A549 (cell line): Measurements from ENCODE around the gene CALU. TPM values are rescaled to one million over a fixed set of nuclear protein-coding genes. Genes with fewer than 3 reads are reported as not detected.

Source experiments
- ATAC-seq, 2 experiments: fragments of 200-7000 bp in 1 of 2; fragments of >200 bp in 1 of 2; cut with Nextera tagmentation in 1 of 2; cut with Tn5 transposase in 1 of 2; 3 replicates each; pipeline versions ENCODE4 v1.8.0 to v1.9.1; 2018 to 2020; ENCODE audit warnings: mild to moderate bottlenecking in 1 of 2, moderate library complexity in 1 of 2
- CTCF ChIA-PET: fragments of 300-600 bp; sonication (Branson Sonifier 250); formaldehyde crosslinking; extraction: SDS; loops from one replicate; lab custom pipeline; 2021; ENCODE audit warnings: antibody characterized with exemption, inconsistent platforms; lab: Yijun Ruan, JAX
- POLR2A ChIA-PET: fragments of 350-600 bp; formaldehyde crosslinking; extraction: SDS; loops from one replicate; lab custom pipeline; 2021; ENCODE audit warnings: antibody characterized with exemption, inconsistent platforms; lab: Yijun Ruan, JAX
- DNase-seq, 2 experiments: peaks; one replicate each; pipeline versions ENCODE4 v3.0.0 to v3.0.0-alpha.2; 2011 to 2016; ENCODE audit warnings: low read depth in 1 of 2, low spot score in 1 of 2
- FAIRE-seq: peaks from 2 replicates; lab custom pipeline; 2011; peaks lifted over from hg19 to GRCh38; lab: Jason Lieb, UNC
- H3K27ac ChIP-seq, 2 experiments: fragments of >200 bp; sonication (Bioruptor Twin); formaldehyde crosslinking; 3 replicates each; pipeline ENCODE4 v1.5.1; 2016 to 2017
- H3K4me1 ChIP-seq: fragments of >200 bp; sonication (Bioruptor Twin); formaldehyde crosslinking; 3 replicates; pipeline ENCODE4 v1.6.1; 2016
- H3K4me2 ChIP-seq: fragments of >200 bp; sonication (Bioruptor Twin); formaldehyde crosslinking; 3 replicates; pipeline ENCODE4 v1.6.1; 2016
- H3K4me3 ChIP-seq: fragments of >200 bp; sonication (Bioruptor Twin); formaldehyde crosslinking; 3 replicates; pipeline ENCODE4 v1.5.1; 2016
- H3K9me3 ChIP-seq: fragments of >200 bp; sonication (Bioruptor Twin); formaldehyde crosslinking; 3 replicates; pipeline ENCODE4 v1.6.1; 2016
- ATOH8 ChIP-seq: fragments of 250-450 bp; sonication (Bioruptor Pico); IDR thresholded peaks from 2 replicates; pipeline ENCODE4 v1.5.0; 2020; ENCODE audit warnings: low read depth, mild to moderate bottlenecking, moderate library complexity
- CBX8 ChIP-seq: fragments of 200-600 bp; sonication (generic); IDR thresholded peaks from 2 replicates; pipeline ENCODE4 v1.6.1; 2016
- CEBPB ChIP-seq, 2 experiments: fragments of >200 bp in 1 of 2; sonication (Bioruptor Twin) in 1 of 2; formaldehyde crosslinking in 1 of 2; IDR thresholded peaks; 2 replicates each; pipeline ENCODE4 v1.6.1; 2012 to 2016
- CHD2 ChIP-seq: fragments of 150-350 bp; IDR thresholded peaks from 2 replicates; pipeline ENCODE4 v1.6.1; 2014; ENCODE audit warnings: low read length; ENCODE audit not compliant: partially characterized antibody
- FOSB ChIP-seq: fragments of 250-450 bp; sonication (Bioruptor Pico); IDR thresholded peaks from 2 replicates; pipeline ENCODE4 v1.5.0; 2020; ENCODE audit warnings: mild to moderate bottlenecking, moderate library complexity
- GATA3 ChIP-seq: IDR thresholded peaks from 2 replicates; pipeline ENCODE4 v1.6.1; 2012; ENCODE audit warnings: borderline replicate concordance
- HDAC2 ChIP-seq: fragments of 200-600 bp; sonication (generic); IDR thresholded peaks from 2 replicates; pipeline ENCODE4 v1.6.1; 2016
- HES2 ChIP-seq: fragments of >200 bp; sonication (Bioruptor Twin); formaldehyde crosslinking; IDR thresholded peaks from 2 replicates; pipeline ENCODE4 v1.6.1; 2016
- HEYL ChIP-seq: fragments of 250-450 bp; sonication (Bioruptor Pico); IDR thresholded peaks from 2 replicates; pipeline ENCODE4 v1.8.0; 2021; ENCODE audit warnings: mild to moderate bottlenecking, moderate library complexity
- HOXA7 ChIP-seq: fragments of 250-450 bp; sonication (Bioruptor Pico); IDR thresholded peaks from 2 replicates; pipeline ENCODE4 v1.5.0; 2020; ENCODE audit warnings: mild to moderate bottlenecking, moderate library complexity
- HOXB13 ChIP-seq: fragments of 250-450 bp; sonication (Bioruptor Pico); IDR thresholded peaks from 2 replicates; pipeline ENCODE4 v1.5.0; 2020; ENCODE audit warnings: low read depth, mild to moderate bottlenecking, moderate library complexity
- JUNB ChIP-seq: fragments of >200 bp; sonication (Bioruptor Twin); formaldehyde crosslinking; IDR thresholded peaks from 2 replicates; pipeline ENCODE4 v1.6.1; 2016
- KDM1A ChIP-seq: fragments of 200-600 bp; sonication (generic); IDR thresholded peaks from 2 replicates; pipeline ENCODE4 v1.6.1; 2016; ENCODE audit warnings: low read depth, mild to moderate bottlenecking
- MAZ ChIP-seq: fragments of 150-350 bp; IDR thresholded peaks from 2 replicates; pipeline ENCODE4 v1.6.1; 2014; ENCODE audit warnings: antibody characterized with exemption, low read depth, low read length, borderline replicate concordance
- NR3C1 ChIP-seq: fragments of >200 bp; sonication (Bioruptor Twin); formaldehyde crosslinking; IDR thresholded peaks from 3 replicates; pipeline ENCODE4 v1.6.1; 2017
- PBX3 ChIP-seq: IDR thresholded peaks from 2 replicates; pipeline ENCODE4 v1.6.1; 2012
- PHF8 ChIP-seq: fragments of 200-600 bp; sonication (generic); IDR thresholded peaks from 2 replicates; pipeline ENCODE4 v1.6.1; 2016; ENCODE audit warnings: low read depth, mild to moderate bottlenecking, antibody characterized with exemption, moderate library complexity, borderline replicate concordance
- RAD21 ChIP-seq, 2 experiments: fragments of >200 bp in 1 of 2; sonication (Bioruptor Twin) in 1 of 2; formaldehyde crosslinking in 1 of 2; IDR thresholded peaks in 1 of 2; conservative IDR thresholded peaks in 1 of 2; 2 replicates in 1 of 2; 3 replicates in 1 of 2; pipeline ENCODE4 v1.6.1; 2012 to 2018; ENCODE audit warnings: inconsistent platforms in 1 of 2
- RCOR1 ChIP-seq: fragments of 150-350 bp; IDR thresholded peaks from 2 replicates; pipeline ENCODE4 v1.6.1; 2014; ENCODE audit warnings: antibody characterized with exemption, low read length, low read depth
- RNF2 ChIP-seq: fragments of 200-600 bp; sonication (generic); IDR thresholded peaks from 2 replicates; pipeline ENCODE4 v1.6.1; 2016; ENCODE audit warnings: low read depth, mild to moderate bottlenecking, antibody characterized with exemption, moderate library complexity, borderline replicate concordance
- TFCP2L1 ChIP-seq: fragments of 250-450 bp; sonication (Bioruptor Pico); IDR thresholded peaks from 2 replicates; pipeline ENCODE4 v1.5.0; 2021; ENCODE audit warnings: mild to moderate bottlenecking
- ZC3H11A ChIP-seq: fragments of 450-650 bp; IDR thresholded peaks from 2 replicates; pipeline ENCODE4 v1.6.1; 2014; ENCODE audit warnings: antibody characterized with exemption, mild to moderate bottlenecking
- WGBS: methylation state at CpG from one replicate; pipeline ENCODE4 v1.1.6; 2017; ENCODE audit errors: missing lambda C conversion rate; 5-methylcytosine and 5-hydroxymethylcytosine counted together
- polyA plus RNA-seq, 4 experiments: library from polyadenylated mRNA; depleted of rRNA in 3 of 4; stranded (reverse); fragments of >200 nt; fragmentation: RNase III in 1 of 4; extraction: RNeasy Plus Mini Kit Qiagen cat#74134 plus additional on column Dnase treatment in 1 of 4; gene quantifications; 2 replicates in 3 of 4; 3 replicates in 1 of 4; pipeline ENCODE4 v1.2.3, GENCODE V29; 2011 to 2017
- TF ChIP-seq, protein P1 (sequence below): fragments of >200 bp; sonication (Bioruptor Twin); formaldehyde crosslinking; IDR thresholded peaks from 3 replicates; pipeline ENCODE4 v1.5.1; 2016

The CALU gene
- polyA plus RNA-seq, 2 of the 4 experiments (the other 2 are of a cell fraction) = 192 to 233 TPM

GRCh38 chr7:128699196-128699712 lies 39.9 kb upstream of the CALU start:
- POLR2A ChIA-PET = no interaction called here
- Histone ChIP-seq H3K4me3 (no peak overlapping the region), H3K4me2 (no peak overlapping the region)
- ATAC-seq = no peak
- TF ChIP-seq ZC3H11A (no peak), NR3C1 (no peak), HOXA7 (CRISPR knock-in tag) (no peak), JUNB (no peak), GATA3 (no peak), PBX3 (no peak), HDAC2 (no peak), KDM1A (no peak), CBX8 (no peak), HEYL (no peak)
- TF ChIP-seq, protein P1, sequence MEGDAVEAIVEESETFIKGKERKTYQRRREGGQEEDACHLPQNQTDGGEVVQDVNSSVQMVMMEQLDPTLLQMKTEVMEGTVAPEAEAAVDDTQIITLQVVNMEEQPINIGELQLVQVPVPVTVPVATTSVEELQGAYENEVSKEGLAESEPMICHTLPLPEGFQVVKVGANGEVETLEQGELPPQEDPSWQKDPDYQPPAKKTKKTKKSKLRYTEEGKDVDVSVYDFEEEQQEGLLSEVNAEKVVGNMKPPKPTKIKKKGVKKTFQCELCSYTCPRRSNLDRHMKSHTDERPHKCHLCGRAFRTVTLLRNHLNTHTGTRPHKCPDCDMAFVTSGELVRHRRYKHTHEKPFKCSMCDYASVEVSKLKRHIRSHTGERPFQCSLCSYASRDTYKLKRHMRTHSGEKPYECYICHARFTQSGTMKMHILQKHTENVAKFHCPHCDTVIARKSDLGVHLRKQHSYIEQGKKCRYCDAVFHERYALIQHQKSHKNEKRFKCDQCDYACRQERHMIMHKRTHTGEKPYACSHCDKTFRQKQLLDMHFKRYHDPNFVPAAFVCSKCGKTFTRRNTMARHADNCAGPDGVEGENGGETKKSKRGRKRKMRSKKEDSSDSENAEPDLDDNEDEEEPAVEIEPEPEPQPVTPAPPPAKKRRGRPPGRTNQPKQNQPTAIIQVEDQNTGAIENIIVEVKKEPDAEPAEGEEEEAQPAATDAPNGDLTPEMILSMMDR = no peak
- TF ChIP-seq, all 56 proteins: peak for 0
- Histone ChIP-seq H3K9me3 (no peaks in the 10 kb centered on the region), H3K4me1 (no peaks in the 10 kb centered on the region), H3K27ac (no peak overlapping the region)
- WGBS = 52% methylated on average over 3 of the region's 3 CpGs
- DNase-seq (no peak), FAIRE-seq (no peak)
- CTCF ChIA-PET = interaction anchor here (1.6 to 2.2 kb wide), 2 partner anchors 10 to 15 kb away, joined by 5 to 11 read pairs; no protein-coding TSS in a partner anchor

- Histone ChIP-seq H3K4me2 (no peak overlapping the region), H3K9me3 (no peaks in the 10 kb centered on the region)
- FAIRE-seq = no peak
- no peak for TF ChIP-seq HOXA7 (CRISPR knock-in tag)
- no peak for TF ChIP-seq GATA3
- no peak for TF ChIP-seq ATOH8 (CRISPR knock-in tag)
- no peak for TF ChIP-seq FOSB (CRISPR knock-in tag)
- no peak for TF ChIP-seq NR3C1
- no peak for TF ChIP-seq HEYL
- TF ChIP-seq HOXB13 (CRISPR knock-in tag) = no peak
- no peak for TF ChIP-seq PHF8
- TF ChIP-seq RAD21 (conservative IDR thresholded peaks at IDR 0.05 in 1 of 2, IDR thresholded peaks at IDR 0.05 in 1 of 2) = no peak
- no peak for TF ChIP-seq MAZ
- no peak for TF ChIP-seq CEBPB (IDR thresholded peaks at IDR 0.05)
- no peak for TF ChIP-seq TFCP2L1 (CRISPR knock-in tag)
- no peak for TF ChIP-seq RCOR1
- no peak for TF ChIP-seq RNF2
- TF ChIP-seq HES2 = no peak
- no peak for TF ChIP-seq CHD2
- TF ChIP-seq PBX3 = no peak
- no peak for TF ChIP-seq HDAC2
- TF ChIP-seq, all 56 proteins: peak for 0
- no peak for DNase-seq
- H3K4me3 ChIP-seq = no peak overlapping the region
- WGBS = 29% methylated on average over 1 of the region's 1 CpG
- CTCF ChIA-PET = interaction anchor here (1.6 kb wide), 1 partner anchor 14 kb away, joined by 5 read pairs; no protein-coding TSS in a partner anchor
- no peak overlapping the region for H3K27ac ChIP-seq
- H3K4me1 ChIP-seq = no peaks in the 10 kb centered on the region
- POLR2A ChIA-PET = no interaction called here
- no peak for ATAC-seq
Measured at GRCh38 chr7:128699895-128700294, 39.3 kb upstream of the CALU start.
